ENCODE data around the gene TACR2. TPM values are rescaled to one million over a fixed set of nuclear protein-coding genes. Genes with fewer than 3 reads are reported as not detected.

TACR2 gene
- total RNA-seq, 1 donor from 2014 or later = not detected

DNA sequence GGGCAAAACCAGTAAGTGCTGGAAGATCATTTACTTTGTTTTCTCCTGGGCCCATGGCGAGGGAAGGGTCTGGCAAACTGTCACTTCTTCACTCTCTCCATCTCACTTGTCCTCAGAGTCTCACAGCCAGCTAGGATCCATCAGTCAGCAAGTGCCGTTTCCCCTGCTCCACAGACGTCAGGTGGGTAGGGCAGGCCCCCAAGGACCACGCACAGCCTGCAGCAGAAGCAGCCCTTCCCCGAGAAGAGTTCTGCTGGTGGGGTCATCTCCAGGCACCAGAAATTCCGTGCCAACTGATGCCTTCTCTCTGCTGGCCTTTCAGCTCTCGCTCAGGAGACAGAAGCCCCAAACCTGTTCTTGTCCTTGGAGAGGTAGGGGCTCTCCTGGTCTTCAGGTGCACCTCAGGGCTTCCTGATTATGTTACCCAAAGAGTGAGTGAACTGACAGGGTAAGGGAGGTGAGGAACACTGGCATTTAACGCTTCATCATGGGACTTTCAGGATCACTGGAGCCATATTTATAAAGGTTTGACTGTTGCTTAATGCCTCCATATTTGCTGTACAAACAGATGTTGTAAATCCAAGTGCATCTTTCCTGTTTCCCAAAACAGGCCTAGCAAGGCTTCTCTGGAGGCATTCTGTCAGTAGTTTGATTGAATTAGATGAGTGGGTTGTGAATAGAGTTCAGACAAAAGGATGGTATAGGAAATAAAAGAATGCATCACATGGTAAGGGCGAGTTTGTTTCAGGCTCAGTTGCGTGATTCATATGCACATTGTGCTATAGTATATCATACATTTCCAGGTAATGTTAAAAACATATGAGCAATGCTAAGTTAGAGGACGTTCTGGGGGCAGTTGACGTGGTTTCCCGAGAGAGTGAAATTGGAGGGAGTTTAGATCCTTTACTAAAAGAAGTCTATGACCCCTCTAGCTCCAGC is 20.9 kb upstream of the TACR2 start:
- peaks cover 12% of the 10 kb centered on the region for H3K36me3 Mint-ChIP-seq (ENCODE audit: unreplicated experiment)
- no peak overlapping the region for H3K27ac Mint-ChIP-seq (ENCODE audit: unreplicated experiment)
- no peak overlapping the region for H3K4me3 Mint-ChIP-seq (ENCODE audit: unreplicated experiment)
- H3K4me1 Mint-ChIP-seq (ENCODE audit: low read depth, unreplicated experiment) = peaks cover 37% of the 10 kb centered on the region
- H3K9me3 Mint-ChIP-seq (ENCODE audit: unreplicated experiment) = peaks cover 3% of the 10 kb centered on the region
- peaks cover 2% of the 10 kb centered on the region for H3K27me3 Mint-ChIP-seq (ENCODE audit: unreplicated experiment)
- TF ChIP-seq, protein P1, sequence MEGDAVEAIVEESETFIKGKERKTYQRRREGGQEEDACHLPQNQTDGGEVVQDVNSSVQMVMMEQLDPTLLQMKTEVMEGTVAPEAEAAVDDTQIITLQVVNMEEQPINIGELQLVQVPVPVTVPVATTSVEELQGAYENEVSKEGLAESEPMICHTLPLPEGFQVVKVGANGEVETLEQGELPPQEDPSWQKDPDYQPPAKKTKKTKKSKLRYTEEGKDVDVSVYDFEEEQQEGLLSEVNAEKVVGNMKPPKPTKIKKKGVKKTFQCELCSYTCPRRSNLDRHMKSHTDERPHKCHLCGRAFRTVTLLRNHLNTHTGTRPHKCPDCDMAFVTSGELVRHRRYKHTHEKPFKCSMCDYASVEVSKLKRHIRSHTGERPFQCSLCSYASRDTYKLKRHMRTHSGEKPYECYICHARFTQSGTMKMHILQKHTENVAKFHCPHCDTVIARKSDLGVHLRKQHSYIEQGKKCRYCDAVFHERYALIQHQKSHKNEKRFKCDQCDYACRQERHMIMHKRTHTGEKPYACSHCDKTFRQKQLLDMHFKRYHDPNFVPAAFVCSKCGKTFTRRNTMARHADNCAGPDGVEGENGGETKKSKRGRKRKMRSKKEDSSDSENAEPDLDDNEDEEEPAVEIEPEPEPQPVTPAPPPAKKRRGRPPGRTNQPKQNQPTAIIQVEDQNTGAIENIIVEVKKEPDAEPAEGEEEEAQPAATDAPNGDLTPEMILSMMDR (IDR thresholded peaks at IDR 0.05; ENCODE audit: partially characterized antibody, unreplicated experiment) = no peak
- DNase-seq = no peak

DNA sequence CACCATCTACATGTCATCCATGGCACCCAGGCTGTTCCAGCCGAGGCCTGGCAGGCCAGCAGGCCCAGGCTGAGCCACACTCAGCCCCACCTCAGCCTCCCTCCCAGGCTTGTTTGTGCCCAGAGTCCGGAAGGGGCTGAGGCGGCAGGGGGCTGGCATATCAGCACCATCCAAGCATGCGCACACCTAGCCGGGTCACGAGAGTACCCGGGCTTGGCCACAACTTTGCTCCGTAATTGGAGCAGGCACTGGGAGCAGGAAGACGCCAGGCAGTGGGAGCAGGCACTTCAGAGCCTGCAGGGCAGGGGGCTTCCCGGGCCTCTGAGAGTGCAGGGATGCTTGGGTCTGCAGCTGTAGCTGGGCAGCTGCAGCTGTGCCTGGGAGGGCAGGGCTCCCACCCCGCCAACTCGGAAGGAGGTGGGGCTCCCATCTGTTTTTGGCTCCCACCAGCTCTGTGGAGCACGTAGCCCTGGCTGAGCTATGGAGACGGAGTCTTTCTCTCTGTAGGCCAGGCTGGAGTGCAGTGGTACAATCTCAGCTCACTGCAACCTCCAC is 19.3 kb upstream of the TACR2 start:
- peaks cover 2% of the 10 kb centered on the region for H3K27me3 Mint-ChIP-seq (ENCODE audit: unreplicated experiment)
- no peak overlapping the region for H3K27ac Mint-ChIP-seq (ENCODE audit: unreplicated experiment)
- H3K9me3 Mint-ChIP-seq (ENCODE audit: unreplicated experiment) = peaks cover 2% of the 10 kb centered on the region

DNA sequence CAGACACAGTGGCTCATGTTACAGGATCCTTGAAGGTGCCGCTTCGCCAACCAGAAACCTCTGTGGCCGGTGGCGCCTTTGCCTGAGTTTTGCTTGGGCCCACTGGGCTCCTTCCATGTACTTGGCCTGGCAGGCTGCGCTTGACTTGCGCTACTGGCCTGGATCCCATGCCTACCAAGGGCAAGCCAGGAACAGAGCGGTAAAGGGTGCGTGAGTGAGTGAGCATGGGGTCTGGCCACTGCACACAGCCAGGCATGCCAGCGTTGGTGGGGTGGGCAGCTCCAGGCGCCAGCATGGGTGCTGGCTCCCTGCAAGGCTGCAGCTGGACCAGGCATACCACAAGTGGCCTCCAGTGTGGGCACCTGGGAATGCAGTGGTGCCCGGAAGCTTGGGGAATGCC is 18.2 kb upstream of the TACR2 start:
- H3K27me3 Mint-ChIP-seq (ENCODE audit: unreplicated experiment) = peaks cover 2% of the 10 kb centered on the region
- DNase-seq = no peak
- no peak overlapping the region for H3K4me3 Mint-ChIP-seq (ENCODE audit: unreplicated experiment)
- TF ChIP-seq, protein P1 (IDR thresholded peaks at IDR 0.05; ENCODE audit: partially characterized antibody, unreplicated experiment) = no peak
- H3K4me1 Mint-ChIP-seq (ENCODE audit: low read depth, unreplicated experiment) = peaks cover 27% of the 10 kb centered on the region
- no peak overlapping the region for H3K27ac Mint-ChIP-seq (ENCODE audit: unreplicated experiment)
- peaks cover 12% of the 10 kb centered on the region for H3K36me3 Mint-ChIP-seq (ENCODE audit: unreplicated experiment)
- peaks cover 2% of the 10 kb centered on the region for H3K9me3 Mint-ChIP-seq (ENCODE audit: unreplicated experiment)

More for the DNA sequence above, 19.3 kb upstream of the TACR2 start:
- DNase-seq = no peak
- Mint-ChIP-seq H3K4me3 (ENCODE audit: unreplicated experiment) (no peak overlapping the region), H3K36me3 (ENCODE audit: unreplicated experiment) (peaks cover 12% of the 10 kb centered on the region), H3K4me1 (ENCODE audit: low read depth, unreplicated experiment) (peaks cover 33% of the 10 kb centered on the region)
- TF ChIP-seq, protein P1 (IDR thresholded peaks at IDR 0.05; ENCODE audit: partially characterized antibody, unreplicated experiment) = no peak

DNA sequence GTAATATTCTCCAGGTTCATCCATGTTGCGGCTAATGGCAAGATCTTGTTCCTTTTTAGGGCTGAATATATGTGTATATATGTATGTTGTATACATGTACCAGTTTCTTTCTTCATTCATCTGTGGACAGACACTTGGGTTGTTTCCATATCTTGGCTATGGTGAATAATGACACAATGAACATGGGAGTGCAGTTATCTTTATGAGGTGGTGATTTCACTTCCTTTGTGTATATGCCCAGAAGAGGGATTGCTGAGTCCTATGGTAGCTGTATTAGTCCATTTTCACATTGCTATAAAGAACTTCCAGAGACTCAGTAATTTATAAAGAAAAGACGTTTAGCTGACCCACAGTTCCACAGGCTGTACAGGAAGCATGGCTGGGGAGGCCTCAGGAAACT is 17.5 kb upstream of the TACR2 start:
- DNase-seq = no peak
- peaks cover 2% of the 10 kb centered on the region for H3K27me3 Mint-ChIP-seq (ENCODE audit: unreplicated experiment)
- H3K36me3 Mint-ChIP-seq (ENCODE audit: unreplicated experiment) = peaks cover 12% of the 10 kb centered on the region
- H3K4me3 Mint-ChIP-seq (ENCODE audit: unreplicated experiment) = no peak overlapping the region
- H3K9me3 Mint-ChIP-seq (ENCODE audit: unreplicated experiment) = peaks cover 2% of the 10 kb centered on the region
- peaks cover 21% of the 10 kb centered on the region for H3K4me1 Mint-ChIP-seq (ENCODE audit: low read depth, unreplicated experiment)
- H3K27ac Mint-ChIP-seq (ENCODE audit: unreplicated experiment) = no peak overlapping the region
- TF ChIP-seq, protein P1 (IDR thresholded peaks at IDR 0.05; ENCODE audit: partially characterized antibody, unreplicated experiment) = no peak

DNA sequence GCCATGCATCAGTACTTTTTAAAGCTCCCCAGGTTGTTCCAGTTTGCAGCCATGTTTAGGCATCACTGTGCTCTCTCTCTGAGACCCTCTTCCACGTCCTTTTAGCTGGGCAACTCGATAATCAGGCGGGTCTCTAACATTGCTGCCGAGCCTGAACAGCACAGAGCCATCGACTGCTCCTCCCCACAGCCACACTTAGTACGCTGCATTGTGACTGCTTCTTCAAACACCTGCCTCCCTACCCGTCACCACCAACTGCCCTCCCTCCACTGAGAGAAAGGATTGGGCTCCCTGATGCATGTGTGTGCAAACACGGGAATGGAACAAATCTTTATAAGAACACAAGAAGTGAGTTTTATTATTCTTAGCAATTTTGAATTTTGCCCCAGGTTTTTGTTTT is 11.4 kb upstream of the TACR2 start:
- Mint-ChIP-seq H3K4me1 (ENCODE audit: low read depth, unreplicated experiment) (peaks cover 7% of the 10 kb centered on the region), H3K27me3 (ENCODE audit: unreplicated experiment) (peaks cover 5% of the 10 kb centered on the region), H3K4me3 (ENCODE audit: unreplicated experiment) (no peak overlapping the region), H3K36me3 (ENCODE audit: unreplicated experiment) (no peaks in the 10 kb centered on the region), H3K9me3 (ENCODE audit: unreplicated experiment) (peaks cover 4% of the 10 kb centered on the region), H3K27ac (ENCODE audit: unreplicated experiment) (no peak overlapping the region)
- DNase-seq = peak; percentile 48
- TF ChIP-seq, protein P1 (IDR thresholded peaks at IDR 0.05; ENCODE audit: partially characterized antibody, unreplicated experiment) = no peak
